ENCODE measurements around the gene ARRDC3. TPM values are rescaled to one million over a fixed set of nuclear protein-coding genes. Genes with fewer than 3 reads are reported as not detected.

ARRDC3 gene, protein sequence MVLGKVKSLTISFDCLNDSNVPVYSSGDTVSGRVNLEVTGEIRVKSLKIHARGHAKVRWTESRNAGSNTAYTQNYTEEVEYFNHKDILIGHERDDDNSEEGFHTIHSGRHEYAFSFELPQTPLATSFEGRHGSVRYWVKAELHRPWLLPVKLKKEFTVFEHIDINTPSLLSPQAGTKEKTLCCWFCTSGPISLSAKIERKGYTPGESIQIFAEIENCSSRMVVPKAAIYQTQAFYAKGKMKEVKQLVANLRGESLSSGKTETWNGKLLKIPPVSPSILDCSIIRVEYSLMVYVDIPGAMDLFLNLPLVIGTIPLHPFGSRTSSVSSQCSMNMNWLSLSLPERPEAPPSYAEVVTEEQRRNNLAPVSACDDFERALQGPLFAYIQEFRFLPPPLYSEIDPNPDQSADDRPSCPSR
- 35.2 and 120 TPM in 2 replicates for total RNA-seq (ENCODE audit: low replicate concordance)

DNA sequence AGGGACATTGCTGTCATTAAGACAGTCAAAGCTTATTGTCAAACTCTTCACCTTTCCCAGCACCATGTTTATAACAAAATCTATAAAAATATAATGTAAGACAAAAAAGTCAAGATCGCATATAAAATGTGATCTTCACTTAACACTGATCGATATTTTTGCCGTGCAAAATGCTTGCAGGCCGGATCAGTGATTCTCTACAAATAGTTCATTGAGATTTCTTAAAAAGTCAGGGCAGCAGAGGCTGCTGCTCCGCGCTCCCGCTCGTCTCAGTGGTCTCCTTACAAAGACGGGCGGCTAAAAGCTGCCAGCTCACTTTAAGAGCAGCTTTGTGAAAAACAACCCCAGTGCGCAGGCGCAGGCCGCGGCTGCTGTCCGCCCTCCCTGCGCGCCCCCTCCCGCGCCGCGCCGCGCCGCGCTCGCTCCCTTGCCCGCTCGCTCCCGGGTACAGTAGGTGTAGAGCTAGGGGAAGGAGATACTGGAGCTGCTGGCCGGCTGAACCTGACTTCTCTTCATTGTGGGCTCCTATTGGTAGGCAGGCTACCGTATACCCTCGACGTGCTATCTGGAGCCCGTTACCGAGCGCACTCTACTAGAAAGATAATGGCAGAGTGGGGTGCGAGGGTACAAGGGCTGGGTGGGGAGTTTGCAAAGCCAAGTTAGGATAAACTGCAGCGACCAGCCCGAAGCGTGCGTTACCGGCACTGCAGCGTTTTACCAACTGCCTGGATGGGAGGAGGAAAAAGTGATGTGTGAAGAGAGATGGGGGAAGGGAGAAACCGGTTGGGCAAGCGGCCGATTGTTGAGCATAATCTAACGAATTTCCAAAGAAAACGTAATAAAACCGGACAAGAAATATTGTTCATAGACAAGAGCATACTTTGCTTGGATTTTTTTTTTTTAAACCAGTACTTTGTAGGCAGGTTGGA lies at the start of gene ARRDC3:
Gene ARRDC3 (minus strand): TSS at position 291 of the 929 bp plus-strand sequence. CDS start 225 bp downstream, at position 66.
- TF ChIP-seq, protein P1, sequence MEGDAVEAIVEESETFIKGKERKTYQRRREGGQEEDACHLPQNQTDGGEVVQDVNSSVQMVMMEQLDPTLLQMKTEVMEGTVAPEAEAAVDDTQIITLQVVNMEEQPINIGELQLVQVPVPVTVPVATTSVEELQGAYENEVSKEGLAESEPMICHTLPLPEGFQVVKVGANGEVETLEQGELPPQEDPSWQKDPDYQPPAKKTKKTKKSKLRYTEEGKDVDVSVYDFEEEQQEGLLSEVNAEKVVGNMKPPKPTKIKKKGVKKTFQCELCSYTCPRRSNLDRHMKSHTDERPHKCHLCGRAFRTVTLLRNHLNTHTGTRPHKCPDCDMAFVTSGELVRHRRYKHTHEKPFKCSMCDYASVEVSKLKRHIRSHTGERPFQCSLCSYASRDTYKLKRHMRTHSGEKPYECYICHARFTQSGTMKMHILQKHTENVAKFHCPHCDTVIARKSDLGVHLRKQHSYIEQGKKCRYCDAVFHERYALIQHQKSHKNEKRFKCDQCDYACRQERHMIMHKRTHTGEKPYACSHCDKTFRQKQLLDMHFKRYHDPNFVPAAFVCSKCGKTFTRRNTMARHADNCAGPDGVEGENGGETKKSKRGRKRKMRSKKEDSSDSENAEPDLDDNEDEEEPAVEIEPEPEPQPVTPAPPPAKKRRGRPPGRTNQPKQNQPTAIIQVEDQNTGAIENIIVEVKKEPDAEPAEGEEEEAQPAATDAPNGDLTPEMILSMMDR (IDR thresholded peaks at IDR 0.05; ENCODE audit: insufficient read depth, low read length): no peak
- H3K4me3 ChIP-seq (ENCODE audit: low read depth, low read length): peak within 1 kb of the TSS; percentile 95
- DNase-seq (ENCODE audit: low read depth): peak; percentile 97

DNA sequence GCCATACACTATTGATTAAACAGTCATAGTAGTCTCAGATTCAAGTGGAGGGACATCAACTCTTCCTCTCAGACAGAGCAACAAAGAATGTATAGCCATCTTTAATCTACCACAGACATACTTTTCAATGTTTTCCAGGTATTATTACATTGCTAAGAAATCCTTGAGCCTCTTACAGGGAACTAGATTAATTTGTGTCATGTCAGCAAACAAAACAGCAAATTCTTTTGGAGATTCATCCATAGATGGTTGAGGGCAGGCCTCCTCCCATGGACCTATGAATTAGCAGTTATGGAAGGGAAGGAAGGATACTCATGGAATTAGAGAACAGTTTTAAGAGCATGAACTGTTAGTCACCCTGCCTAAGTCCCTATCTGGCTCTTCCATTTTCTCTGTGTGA lies 47.8 kb upstream of the ARRDC3 start:
- H3K4me3 ChIP-seq (ENCODE audit: low read depth, low read length): no peak overlapping the region
- TF ChIP-seq, protein P1 (IDR thresholded peaks at IDR 0.05; ENCODE audit: insufficient read depth, low read length): no peak
- DNase-seq (ENCODE audit: low read depth): no peak

DNA sequence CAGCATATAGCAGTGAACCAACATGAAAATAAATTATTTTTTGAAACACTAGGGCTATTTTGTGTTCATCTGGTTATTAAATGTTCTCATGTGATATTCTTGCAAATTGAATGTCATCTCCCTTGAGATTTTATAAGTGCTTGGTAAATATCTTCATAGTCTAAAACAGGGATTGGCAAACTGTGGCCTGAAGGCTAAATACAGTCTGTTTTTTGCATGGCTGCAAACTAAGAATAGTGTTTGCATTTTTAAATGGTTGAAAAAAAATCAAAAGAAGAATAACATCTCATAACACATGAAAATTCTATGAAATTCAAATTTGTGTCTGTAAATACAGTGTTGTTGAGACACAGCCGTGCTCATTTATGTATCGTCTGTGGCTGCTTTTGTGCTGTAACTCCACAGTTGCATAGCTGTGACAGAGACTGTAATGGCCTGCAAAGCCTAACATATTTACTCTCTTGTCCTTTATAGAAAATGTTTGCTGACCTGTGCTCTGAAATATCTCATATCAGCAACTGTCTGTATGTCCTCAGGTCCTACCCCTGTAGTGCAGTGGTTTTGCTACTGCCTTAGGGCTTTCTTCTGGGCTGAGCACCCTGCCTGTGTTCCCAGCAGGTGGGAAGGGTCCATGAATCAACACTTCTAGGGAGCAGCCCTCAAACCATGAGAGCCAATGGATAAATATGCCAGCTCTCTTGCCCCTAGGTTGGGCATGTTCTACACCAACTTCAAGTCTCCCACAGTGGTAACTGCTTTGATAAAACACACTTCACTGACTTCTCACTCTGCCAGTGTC lies 41.7 kb upstream of the ARRDC3 start:
- DNase-seq (ENCODE audit: low read depth): no peak
- TF ChIP-seq, protein P1 (IDR thresholded peaks at IDR 0.05; ENCODE audit: insufficient read depth, low read length): no peak
- no peak overlapping the region for H3K4me3 ChIP-seq (ENCODE audit: low read depth, low read length)

DNA sequence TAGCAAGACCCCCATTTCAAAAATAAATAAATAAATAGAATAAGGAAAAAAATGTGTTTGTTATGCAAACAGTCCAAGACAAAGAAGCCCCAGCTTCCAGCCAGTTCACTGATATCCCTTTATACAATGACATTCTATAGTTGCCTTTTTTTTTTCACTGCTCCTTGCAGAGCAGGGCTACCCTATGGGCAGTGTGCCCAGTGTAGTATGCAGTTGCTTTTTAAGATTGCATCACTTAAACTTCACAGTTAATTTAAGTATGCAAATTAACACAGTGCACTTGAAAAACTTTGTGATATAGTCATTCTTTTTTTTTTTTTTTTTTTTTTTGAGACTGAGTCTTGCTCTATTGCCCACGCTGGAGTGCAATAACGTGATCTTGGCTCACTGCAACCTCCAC lies 40.8 kb upstream of the ARRDC3 start:
- TF ChIP-seq, protein P1 (IDR thresholded peaks at IDR 0.05; ENCODE audit: insufficient read depth, low read length): no peak
- DNase-seq (ENCODE audit: low read depth): no peak

DNA sequence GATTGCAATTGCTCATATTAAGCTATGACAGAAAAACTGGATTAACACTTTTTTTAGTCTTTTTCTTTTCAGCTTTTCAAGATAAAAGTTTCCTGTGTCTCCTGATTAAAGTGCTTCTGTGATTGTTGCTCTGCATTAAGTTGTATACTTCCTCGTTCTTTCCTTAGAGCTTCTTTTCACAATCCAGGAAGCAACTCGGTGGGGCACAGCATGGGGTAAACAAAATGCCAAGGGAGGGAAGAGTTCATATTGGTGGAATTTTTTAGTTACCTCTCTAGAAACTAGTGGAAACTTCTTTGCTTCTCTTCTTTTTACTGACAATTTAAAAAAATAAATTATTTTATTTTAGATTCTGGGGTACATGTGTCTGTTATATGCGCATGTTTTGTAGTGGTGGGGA lies 37.8 kb upstream of the ARRDC3 start:
- no peak for DNase-seq (ENCODE audit: low read depth)
- TF ChIP-seq, protein P1 (IDR thresholded peaks at IDR 0.05; ENCODE audit: insufficient read depth, low read length): no peak
- no peak overlapping the region for H3K4me3 ChIP-seq (ENCODE audit: low read depth, low read length)

More for the DNA sequence above, 40.8 kb upstream of the ARRDC3 start:
- H3K4me3 ChIP-seq (ENCODE audit: low read depth, low read length): no peak overlapping the region
